Lung (tissue), 12 donors: Measurements from ENCODE around the gene KHNYN. TPM values are rescaled to one million over a fixed set of nuclear protein-coding genes. Genes with fewer than 3 reads are reported as not detected.

Experiments
- ATAC-seq: fragments of 200-7000 bp; cut with Tn5 transposase; one replicate; pipeline ENCODE4 v1.9.1; 2020; ENCODE audit warnings: moderate number of reproducible peaks; ENCODE audit not compliant: insufficient read depth, low FRiP score
- DNase-seq, 3 donors: peaks; one replicate each; pipeline ENCODE4 v3.0.0-alpha.2; 2013 to 2017
- H3K27ac ChIP-seq, 2 donors: one replicate each; pipeline ENCODE4 v1.5.1; 2013; ENCODE audit warnings: mild to moderate bottlenecking in 2 of 2, moderate library complexity in 2 of 2, control low read depth in 1 of 2, inconsistent platforms in 1 of 2, low read depth in 1 of 2, low read length in 1 of 2
- H3K27me3 ChIP-seq, 3 donors: one replicate each; pipeline ENCODE4 v1.5.1; 2013; ENCODE audit warnings: low read length in 2 of 3; ENCODE audit not compliant: control insufficient read depth in 3 of 3, insufficient read depth in 3 of 3
- H3K36me3 ChIP-seq, 4 donors: one replicate each; pipeline ENCODE4 v1.5.1; 2013; ENCODE audit warnings: low read length in 4 of 4, mild to moderate bottlenecking in 1 of 4, moderate library complexity in 1 of 4; ENCODE audit not compliant: control insufficient read depth in 4 of 4, insufficient read depth in 4 of 4
- H3K4me1 ChIP-seq, 5 donors: one replicate each; pipeline ENCODE4 v1.5.1; 2013; ENCODE audit warnings: low read length in 5 of 5, mild to moderate bottlenecking in 2 of 5, moderate library complexity in 1 of 5; ENCODE audit not compliant: control insufficient read depth in 5 of 5, insufficient read depth in 5 of 5
- H3K4me3 ChIP-seq: one replicate; pipeline ENCODE4 v1.5.1; 2013; ENCODE audit warnings: mild to moderate bottlenecking, control low read depth, moderate library complexity
- H3K9ac ChIP-seq, 2 donors: one replicate each; pipeline ENCODE4 v1.5.1; 2013; ENCODE audit warnings: low read length in 2 of 2, control low read depth in 1 of 2; ENCODE audit not compliant: insufficient read depth in 1 of 2
- H3K9me3 ChIP-seq, 4 donors: one replicate each; pipeline ENCODE4 v1.5.1; 2013; ENCODE audit warnings: low read length in 3 of 4, mild to moderate bottlenecking in 1 of 4, moderate library complexity in 1 of 4; ENCODE audit not compliant: control insufficient read depth in 4 of 4, insufficient read depth in 3 of 4
- WGBS, 2 donors: extraction: QIAGEN DNeasy Blood & Tissue Kit; methylation state at CpG; one replicate each; pipeline ENCODE4 v1.1.7; 2013; 5-methylcytosine and 5-hydroxymethylcytosine counted together
- polyA plus RNA-seq, 2 donors: library from polyadenylated mRNA; stranded (reverse); fragments of 200-250 nt; gene quantifications; one replicate each; pipeline ENCODE4 v1.2.1, GENCODE V29; 2013
- total RNA-seq, 2 donors: library from RNA; depleted of rRNA in 1 of 2; stranded (reverse); fragments of >200 nt in 1 of 2; gene quantifications; one replicate each; pipeline ENCODE4 v1.2.1, GENCODE V29; 2014 to 2021
- TF ChIP-seq, protein P1 (sequence below): IDR thresholded peaks from 2 replicates; pipeline ENCODE4 v1.5.1; 2012; ENCODE audit warnings: mild to moderate bottlenecking; ENCODE audit errors: control extremely low read depth, extremely low read depth
- donor health status: control.
- donor health status: control.
- donor health status: Bipolar disorder and iron deficiency.
- donor health status: healthy.
- donor health status: DM: yes; HTN: yes; CAD: no.

KHNYN gene
- total and polyA plus RNA-seq, 4 donors, result 27.0 to 60.2 (median 41.1) TPM

DNA sequence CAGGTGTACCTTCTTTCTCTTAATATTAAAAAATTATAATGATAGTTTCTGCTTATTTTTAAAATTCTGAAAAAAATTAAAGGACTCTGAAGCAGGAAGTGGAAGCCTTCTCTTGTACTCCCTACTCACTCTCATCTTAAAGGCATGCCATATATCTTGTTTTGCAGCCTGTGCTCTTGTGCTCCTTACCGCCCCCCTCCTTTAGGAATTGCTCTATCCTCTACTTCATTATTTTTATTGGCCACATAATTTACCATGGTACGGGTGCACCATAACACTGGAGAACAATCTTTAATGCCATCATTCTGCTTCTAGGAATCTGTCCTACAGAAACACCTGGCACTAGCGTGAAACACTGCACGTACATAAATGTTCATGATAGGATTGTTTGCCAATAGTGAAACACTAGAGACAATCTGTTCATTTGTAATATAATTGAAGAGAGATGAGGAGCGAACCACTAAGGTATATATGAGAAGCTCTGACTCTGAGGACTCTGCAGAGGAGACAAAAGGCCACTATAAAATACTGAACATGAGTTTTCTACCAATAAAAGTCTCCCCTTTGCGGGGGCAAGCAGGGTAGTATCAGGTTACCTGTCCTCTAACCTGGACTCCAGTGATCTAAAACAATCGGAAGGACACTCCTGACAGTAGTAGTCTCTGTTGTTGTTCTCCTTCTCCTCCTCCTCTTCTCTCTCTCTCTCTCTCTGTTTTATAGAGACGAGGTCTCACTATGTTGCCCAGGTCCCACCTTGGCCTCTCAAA lies 37.2 kb upstream of the KHNYN start:
- H3K9ac ChIP-seq, result no peak overlapping the region
- no peak for ATAC-seq
- H3K4me3 ChIP-seq, result no peak overlapping the region
- no peaks in the 10 kb centered on the region for H3K9me3 ChIP-seq
- WGBS, 2 donors, result 66 to 72% methylated on average over 8 of the region's 8 CpGs
- no peaks in the 10 kb centered on the region for H3K27me3 ChIP-seq
- H3K36me3 ChIP-seq, result no peaks in the 10 kb centered on the region
- no peak overlapping the region for H3K27ac ChIP-seq
- DNase-seq, result peak in 2 of 3 donors; percentile 54 to 69
- peaks cover 0 to 37% (median 13%) of the 10 kb centered on the region in 5 donors for H3K4me1 ChIP-seq
- TF ChIP-seq, protein P1, sequence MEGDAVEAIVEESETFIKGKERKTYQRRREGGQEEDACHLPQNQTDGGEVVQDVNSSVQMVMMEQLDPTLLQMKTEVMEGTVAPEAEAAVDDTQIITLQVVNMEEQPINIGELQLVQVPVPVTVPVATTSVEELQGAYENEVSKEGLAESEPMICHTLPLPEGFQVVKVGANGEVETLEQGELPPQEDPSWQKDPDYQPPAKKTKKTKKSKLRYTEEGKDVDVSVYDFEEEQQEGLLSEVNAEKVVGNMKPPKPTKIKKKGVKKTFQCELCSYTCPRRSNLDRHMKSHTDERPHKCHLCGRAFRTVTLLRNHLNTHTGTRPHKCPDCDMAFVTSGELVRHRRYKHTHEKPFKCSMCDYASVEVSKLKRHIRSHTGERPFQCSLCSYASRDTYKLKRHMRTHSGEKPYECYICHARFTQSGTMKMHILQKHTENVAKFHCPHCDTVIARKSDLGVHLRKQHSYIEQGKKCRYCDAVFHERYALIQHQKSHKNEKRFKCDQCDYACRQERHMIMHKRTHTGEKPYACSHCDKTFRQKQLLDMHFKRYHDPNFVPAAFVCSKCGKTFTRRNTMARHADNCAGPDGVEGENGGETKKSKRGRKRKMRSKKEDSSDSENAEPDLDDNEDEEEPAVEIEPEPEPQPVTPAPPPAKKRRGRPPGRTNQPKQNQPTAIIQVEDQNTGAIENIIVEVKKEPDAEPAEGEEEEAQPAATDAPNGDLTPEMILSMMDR, result no peak

DNA sequence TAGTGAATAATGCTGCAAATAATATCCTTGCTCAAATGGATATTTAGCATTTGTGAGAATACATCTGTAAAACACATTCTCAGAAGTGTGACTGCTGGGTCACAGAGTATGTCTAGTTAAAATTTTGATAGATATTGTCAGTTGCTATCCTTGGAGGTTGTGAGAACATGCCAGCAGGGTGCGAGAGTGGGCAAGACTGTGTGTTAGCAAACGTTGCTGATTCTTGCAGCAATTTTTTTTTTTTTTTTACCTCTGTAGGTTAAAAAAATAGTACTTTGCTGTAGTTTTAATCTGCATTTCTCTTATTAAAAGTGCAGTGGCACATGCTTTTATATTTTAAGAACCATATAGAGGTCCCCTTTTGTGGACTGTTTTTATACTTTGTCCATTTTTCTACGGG lies 35.5 kb upstream of the KHNYN start:
- no peak for DNase-seq
- no peak overlapping the region for H3K4me3 ChIP-seq
- H3K27me3 ChIP-seq, result no peaks in the 10 kb centered on the region
- ATAC-seq, result no peak
- peaks cover 0 to 35% (median 16%) of the 10 kb centered on the region in 5 donors for H3K4me1 ChIP-seq
- no peak overlapping the region for H3K9ac ChIP-seq
- H3K36me3 ChIP-seq, result no peaks in the 10 kb centered on the region
- H3K27ac ChIP-seq, result no peak overlapping the region
- 44 to 45% methylated on average over 3 of the region's 3 CpGs for WGBS, 2 donors
- no peaks in the 10 kb centered on the region for H3K9me3 ChIP-seq
- TF ChIP-seq, protein P1, result no peak

DNA sequence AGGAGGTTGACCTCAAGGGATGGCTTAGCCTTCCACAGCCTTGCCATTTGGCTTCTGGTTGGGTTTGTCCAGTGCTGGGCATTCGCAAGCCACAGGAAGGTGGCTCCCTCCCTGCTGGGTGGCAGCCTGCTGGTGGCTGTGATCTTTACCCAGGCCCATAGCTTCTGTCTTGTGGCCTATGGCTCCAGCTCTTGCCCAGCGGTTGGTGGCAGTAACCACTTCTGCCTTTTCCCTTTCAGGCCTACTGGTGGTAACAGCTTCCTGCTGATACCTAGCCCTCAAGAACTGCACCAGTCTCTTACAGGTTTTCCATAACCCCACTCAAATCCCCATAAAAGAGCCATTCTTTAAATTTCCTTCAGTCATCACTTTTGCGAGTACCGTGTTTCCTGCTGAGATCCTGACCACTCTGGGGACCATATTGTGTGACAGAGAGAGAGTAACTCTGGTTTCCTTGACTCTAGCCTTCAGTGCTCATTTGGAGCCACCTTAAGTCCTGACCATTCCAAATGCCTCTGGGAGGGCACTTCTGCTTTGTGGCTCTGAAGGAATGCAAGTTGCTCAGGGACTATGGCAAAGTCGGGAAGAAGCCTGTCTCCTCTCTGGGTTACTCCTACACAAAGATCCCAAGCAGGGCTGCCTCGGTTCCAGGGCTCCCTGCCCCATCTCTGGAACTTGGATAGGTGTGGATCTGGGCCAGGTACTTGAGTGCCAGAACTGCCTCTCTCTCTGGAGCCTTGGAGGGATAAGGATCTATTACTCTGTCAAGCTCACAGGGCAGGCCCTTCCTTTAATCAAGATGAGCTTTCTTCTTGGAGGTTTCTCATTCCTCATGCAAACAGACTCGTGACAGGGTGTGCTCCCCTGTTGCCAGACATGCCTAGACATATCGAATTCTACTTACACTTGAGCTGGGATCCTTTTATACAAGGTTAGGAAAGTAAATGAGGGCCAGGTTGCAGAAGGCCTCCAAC lies 33.9 kb upstream of the KHNYN start:
- TF ChIP-seq, protein P1, result no peak
- H3K27ac ChIP-seq, result no peak overlapping the region
- DNase-seq, result no peak
- 40 to 52% methylated on average over 8 of the region's 8 CpGs for WGBS, 2 donors
- no peaks in the 10 kb centered on the region for H3K27me3 ChIP-seq
- H3K4me3 ChIP-seq, result no peak overlapping the region
- H3K9ac ChIP-seq, result no peak overlapping the region
- H3K36me3 ChIP-seq, result no peaks in the 10 kb centered on the region
- ATAC-seq, result no peak
- H3K4me1 ChIP-seq, result peaks cover 5 to 43% (median 19%) of the 10 kb centered on the region in 5 donors
- no peaks in the 10 kb centered on the region for H3K9me3 ChIP-seq
